ENCODE measurements around the gene FHIT.

DNA sequence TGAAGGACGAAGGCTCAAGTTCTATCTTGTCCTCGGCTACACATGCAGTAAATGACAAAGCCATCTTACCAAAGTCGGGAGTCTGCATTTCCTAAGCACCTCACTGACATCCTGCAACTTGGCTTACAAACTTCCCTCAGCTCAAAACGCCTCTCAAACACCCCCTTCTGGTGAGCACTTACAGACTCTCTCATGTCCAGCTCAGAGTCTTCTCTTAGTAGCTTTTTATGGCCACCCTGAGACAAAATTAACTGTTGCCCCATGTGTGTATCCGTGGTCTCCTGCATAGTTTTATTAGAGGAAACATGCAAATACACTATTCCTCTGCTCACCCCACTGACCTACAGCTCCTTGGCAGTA lies 819.7 kb downstream of the FHIT start:
- TF ChIP-seq CTCF (IDR thresholded peaks at IDR 0.05) (no peak), POLR2A (IDR thresholded peaks at IDR 0.05) (no peak)
